ENCODE measurements around the gene CRADD. TPM values are rescaled to one million over a fixed set of nuclear protein-coding genes. Genes with fewer than 3 reads are reported as not detected.
"Not testable (repeated sequence)": the region's sequence is repeated elsewhere in the genome, so short reads cannot be mapped to it uniquely, and the experiment has no call there.

Gene CRADD
- total RNA-seq, 4 donors from 2014 or later = 23.5 to 35.3 (median 26.1) TPM

DNA sequence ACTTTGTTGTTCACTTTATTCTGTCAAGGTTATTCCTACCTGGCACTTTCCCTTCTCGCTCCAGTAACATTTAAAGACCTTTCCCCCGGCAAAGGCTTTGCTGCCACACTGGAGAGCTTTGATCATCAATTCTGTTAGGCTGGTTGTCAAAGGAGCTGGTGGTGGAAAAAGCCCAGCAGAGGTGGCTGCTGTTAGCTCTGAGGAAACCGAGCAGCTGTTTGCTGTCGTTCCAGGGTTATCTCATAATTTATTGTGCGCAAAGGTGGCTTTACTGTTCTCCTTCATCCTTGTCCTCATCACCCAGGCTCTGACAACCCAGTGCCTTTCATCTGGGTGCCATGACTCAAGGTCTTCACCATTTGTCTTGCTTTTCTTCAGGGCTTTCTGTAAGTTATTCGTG is 38.2 kb upstream of the CRADD start:
- no peaks in the 10 kb centered on the region for H3K9me3 ChIP-seq
- no peaks in the 10 kb centered on the region for H3K27me3 ChIP-seq
- H3K4me3 ChIP-seq = no peak overlapping the region
- H3K4me1 ChIP-seq = no peaks in the 10 kb centered on the region
- H3K27ac ChIP-seq (replicated peaks in 1 of 4) = no peak overlapping the region
- intact Hi-C loops (cut with DNase I) = no loop called here
- WGBS = 36% methylated on average over 6 of the region's 6 CpGs
- H3K36me3 ChIP-seq = no peaks in the 10 kb centered on the region
- peak; percentile 31 for DNase-seq (ENCODE audit: extremely low spot score)
- TF ChIP-seq EP300 (IDR thresholded peaks at IDR 0.05) (no peak), POLR2A (IDR thresholded peaks at IDR 0.05; ENCODE audit: low read depth) (no peak), POLR2AphosphoS5 (IDR thresholded peaks at IDR 0.05) (no peak)
- TF ChIP-seq, protein P1, sequence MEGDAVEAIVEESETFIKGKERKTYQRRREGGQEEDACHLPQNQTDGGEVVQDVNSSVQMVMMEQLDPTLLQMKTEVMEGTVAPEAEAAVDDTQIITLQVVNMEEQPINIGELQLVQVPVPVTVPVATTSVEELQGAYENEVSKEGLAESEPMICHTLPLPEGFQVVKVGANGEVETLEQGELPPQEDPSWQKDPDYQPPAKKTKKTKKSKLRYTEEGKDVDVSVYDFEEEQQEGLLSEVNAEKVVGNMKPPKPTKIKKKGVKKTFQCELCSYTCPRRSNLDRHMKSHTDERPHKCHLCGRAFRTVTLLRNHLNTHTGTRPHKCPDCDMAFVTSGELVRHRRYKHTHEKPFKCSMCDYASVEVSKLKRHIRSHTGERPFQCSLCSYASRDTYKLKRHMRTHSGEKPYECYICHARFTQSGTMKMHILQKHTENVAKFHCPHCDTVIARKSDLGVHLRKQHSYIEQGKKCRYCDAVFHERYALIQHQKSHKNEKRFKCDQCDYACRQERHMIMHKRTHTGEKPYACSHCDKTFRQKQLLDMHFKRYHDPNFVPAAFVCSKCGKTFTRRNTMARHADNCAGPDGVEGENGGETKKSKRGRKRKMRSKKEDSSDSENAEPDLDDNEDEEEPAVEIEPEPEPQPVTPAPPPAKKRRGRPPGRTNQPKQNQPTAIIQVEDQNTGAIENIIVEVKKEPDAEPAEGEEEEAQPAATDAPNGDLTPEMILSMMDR (IDR thresholded peaks at IDR 0.05) = no peak

- WGBS = 47% methylated on average over 2 of the region's 2 CpGs
- DNase-seq (ENCODE audit: extremely low spot score) = peak; percentile 42
- intact Hi-C loops (cut with DNase I) = no loop called here
Measured at GRCh38 chr12:93639406-93639805, 37.8 kb upstream of the CRADD start.

GRCh38 chr12:93641380-93641779 is 35.8 kb upstream of the CRADD start:
- 100% methylated on average over 9 of the region's 26 CpGs for WGBS
- intact Hi-C loops (cut with DNase I); H3K27ac ChIP-seq (replicated peaks in 1 of 4): not testable (repeated sequence)

More at GRCh38 chr12:93639406-93639805, 37.8 kb upstream of the CRADD start:
- Histone ChIP-seq H3K4me3 (no peak overlapping the region), H3K4me1 (no peaks in the 10 kb centered on the region), H3K36me3 (no peaks in the 10 kb centered on the region), H3K9me3 (no peaks in the 10 kb centered on the region), H3K27ac (replicated peaks in 1 of 4) (no peak overlapping the region), H3K27me3 (no peaks in the 10 kb centered on the region)
- no peak for TF ChIP-seq POLR2AphosphoS5 (IDR thresholded peaks at IDR 0.05)
- TF ChIP-seq, protein P1 (IDR thresholded peaks at IDR 0.05) = no peak
- no peak for TF ChIP-seq EP300 (IDR thresholded peaks at IDR 0.05)
- TF ChIP-seq POLR2A (IDR thresholded peaks at IDR 0.05; ENCODE audit: low read depth) = no peak

DNA sequence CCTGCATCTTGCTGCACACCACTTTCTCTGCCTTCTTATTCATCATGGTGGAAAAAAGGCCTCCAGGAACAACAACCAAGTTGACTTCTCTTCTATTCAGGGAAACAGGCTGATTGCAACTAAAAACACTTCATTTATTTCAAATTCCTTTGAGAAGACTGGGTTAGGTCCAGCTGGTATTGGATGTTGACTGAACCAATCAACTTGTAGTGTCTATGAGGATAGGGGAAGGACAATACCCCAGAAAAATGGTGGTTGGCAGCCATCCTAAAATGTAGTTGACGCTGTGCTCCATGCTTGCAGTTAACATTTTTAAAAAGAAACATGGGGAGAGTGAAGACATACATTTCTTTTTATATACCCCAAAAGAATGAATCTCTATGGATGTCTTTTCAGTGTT is 34.4 kb upstream of the CRADD start:
- no peaks in the 10 kb centered on the region for H3K36me3 ChIP-seq
- 100% methylated on average over 1 of the region's 1 CpG for WGBS
- no peaks in the 10 kb centered on the region for H3K27me3 ChIP-seq
- H3K4me3 ChIP-seq = no peak overlapping the region
- peak; percentile 31 for DNase-seq (ENCODE audit: extremely low spot score)
- H3K27ac ChIP-seq (replicated peaks in 1 of 4) = no peak overlapping the region
- intact Hi-C loops (cut with DNase I) = no loop called here
- H3K9me3 ChIP-seq = no peaks in the 10 kb centered on the region
- H3K4me1 ChIP-seq = no peaks in the 10 kb centered on the region
- TF ChIP-seq EP300 (IDR thresholded peaks at IDR 0.05) = no peak
- no peak for TF ChIP-seq POLR2A (IDR thresholded peaks at IDR 0.05; ENCODE audit: low read depth)
- TF ChIP-seq POLR2AphosphoS5 (IDR thresholded peaks at IDR 0.05) = no peak
- TF ChIP-seq, protein P1 (IDR thresholded peaks at IDR 0.05) = no peak

More at GRCh38 chr12:93641380-93641779, 35.8 kb upstream of the CRADD start:
- H3K27me3 ChIP-seq; H3K36me3 ChIP-seq; H3K4me3 ChIP-seq; DNase-seq (ENCODE audit: extremely low spot score); H3K4me1 ChIP-seq; H3K9me3 ChIP-seq: not testable (repeated sequence)

DNA sequence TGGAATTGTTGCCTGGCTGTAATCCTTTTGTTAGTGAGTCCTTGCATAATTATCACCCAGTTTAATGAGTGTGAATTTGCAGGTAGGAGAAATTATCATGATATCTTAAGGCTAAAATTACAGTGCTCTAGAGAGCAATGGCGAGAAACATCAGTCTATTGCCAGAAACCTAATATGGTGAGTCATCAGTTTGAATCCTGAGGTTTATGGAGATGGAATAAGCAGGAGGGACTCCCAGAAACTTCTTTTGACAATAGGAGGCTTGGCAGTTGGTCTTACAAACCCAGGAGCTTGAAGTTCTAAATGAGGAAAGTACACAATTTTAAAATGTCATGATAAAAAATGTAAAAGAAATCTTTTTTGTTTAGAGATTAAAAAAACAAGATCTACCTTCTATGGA is 31.5 kb upstream of the CRADD start:
- no peak for DNase-seq (ENCODE audit: extremely low spot score)
- Histone ChIP-seq H3K36me3 (no peaks in the 10 kb centered on the region), H3K4me1 (no peaks in the 10 kb centered on the region), H3K4me3 (no peak overlapping the region), H3K9me3 (no peaks in the 10 kb centered on the region), H3K27me3 (no peaks in the 10 kb centered on the region), H3K27ac (replicated peaks in 1 of 4) (no peak overlapping the region)
- WGBS = 79% methylated on average over 1 of the region's 1 CpG
- TF ChIP-seq POLR2A (IDR thresholded peaks at IDR 0.05; ENCODE audit: low read depth) (no peak), POLR2AphosphoS5 (IDR thresholded peaks at IDR 0.05) (no peak), EP300 (IDR thresholded peaks at IDR 0.05) (no peak)
- TF ChIP-seq, protein P1 (IDR thresholded peaks at IDR 0.05) = no peak
- intact Hi-C loops (cut with DNase I) = no loop called here
